NCI-H82 (cell line): Measurements from ENCODE around the gene PKDREJ.
A peak's percentile ranks its signal among the peaks of the same experiment; 100 is the strongest.

Experiments used
- DNase-seq: peaks from one replicate; lab custom pipeline; 2025; lab: John Stamatoyannopoulos, UW

Gene PKDREJ

DNA sequence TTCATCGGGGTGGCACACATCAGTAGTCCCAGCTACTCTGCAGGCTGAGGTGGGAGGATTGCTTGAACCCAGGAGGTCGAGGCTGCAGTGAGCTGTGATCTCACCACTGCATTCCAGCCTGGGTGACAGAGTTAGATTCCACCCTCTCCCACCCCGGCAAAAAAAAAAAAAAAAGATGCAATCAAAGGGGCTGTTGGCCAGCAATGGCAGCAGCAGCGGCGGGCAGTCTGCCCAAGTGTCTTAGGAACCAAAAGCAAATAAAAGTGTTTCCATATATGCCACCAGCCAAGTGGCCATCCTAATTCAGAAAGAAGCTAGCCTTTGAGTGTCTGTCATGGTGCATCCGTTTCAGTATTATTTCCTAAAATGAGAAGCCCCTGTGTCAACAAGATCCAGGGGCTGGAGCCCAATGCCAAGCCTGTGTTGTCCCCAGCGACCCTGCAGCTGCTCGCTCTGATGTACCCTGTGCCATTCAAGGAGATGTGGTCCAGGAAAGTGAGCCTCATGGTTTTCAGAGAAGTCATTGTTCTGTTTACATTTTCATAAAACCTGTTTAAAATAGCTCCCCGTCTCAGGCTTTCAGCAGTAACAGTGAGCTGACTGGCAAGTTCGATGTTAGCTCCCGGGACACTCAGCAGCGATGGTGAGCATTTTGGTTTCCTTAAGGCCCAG, 25.6 kb downstream of the PKDREJ start:
- DNase-seq: no peak

DNA sequence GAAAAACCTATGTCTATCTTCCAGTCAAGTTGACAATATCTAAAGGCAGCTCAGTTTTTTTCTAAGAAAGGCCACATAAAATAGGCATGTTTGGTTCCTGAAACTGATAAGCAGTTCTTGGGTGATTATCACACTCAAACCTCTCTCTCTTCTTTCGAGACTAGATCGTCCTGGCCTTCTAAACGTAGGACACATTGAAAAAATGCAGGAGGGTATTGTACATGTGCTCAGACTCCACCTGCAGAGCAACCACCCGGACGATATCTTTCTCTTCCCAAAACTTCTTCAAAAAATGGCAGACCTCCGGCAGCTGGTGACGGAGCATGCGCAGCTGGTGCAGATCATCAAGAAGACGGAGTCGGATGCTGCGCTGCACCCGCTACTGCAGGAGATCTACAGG, 28.2 kb downstream of the PKDREJ start:
- no peak for DNase-seq

DNA sequence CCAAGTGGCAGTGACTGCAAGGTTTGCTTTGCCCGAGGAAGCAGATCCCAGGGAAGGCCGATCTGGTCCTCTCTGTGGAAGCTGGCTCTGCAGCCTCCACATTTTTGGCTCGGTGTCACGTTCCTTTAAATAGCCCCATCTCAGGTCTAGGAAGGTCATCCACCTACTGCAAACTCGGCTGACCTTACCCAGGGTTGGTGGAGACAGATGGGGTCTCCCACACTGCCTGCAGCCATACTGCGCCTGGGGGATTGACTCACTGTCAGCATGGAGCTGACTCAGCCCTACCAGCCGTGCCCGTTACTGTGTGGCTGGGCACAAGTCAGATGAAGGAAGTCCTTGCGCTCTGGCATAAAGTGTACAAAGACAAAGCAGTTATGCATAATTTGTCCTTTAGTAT, 29.9 kb downstream of the PKDREJ start:
- peak; percentile 20 for DNase-seq

DNA sequence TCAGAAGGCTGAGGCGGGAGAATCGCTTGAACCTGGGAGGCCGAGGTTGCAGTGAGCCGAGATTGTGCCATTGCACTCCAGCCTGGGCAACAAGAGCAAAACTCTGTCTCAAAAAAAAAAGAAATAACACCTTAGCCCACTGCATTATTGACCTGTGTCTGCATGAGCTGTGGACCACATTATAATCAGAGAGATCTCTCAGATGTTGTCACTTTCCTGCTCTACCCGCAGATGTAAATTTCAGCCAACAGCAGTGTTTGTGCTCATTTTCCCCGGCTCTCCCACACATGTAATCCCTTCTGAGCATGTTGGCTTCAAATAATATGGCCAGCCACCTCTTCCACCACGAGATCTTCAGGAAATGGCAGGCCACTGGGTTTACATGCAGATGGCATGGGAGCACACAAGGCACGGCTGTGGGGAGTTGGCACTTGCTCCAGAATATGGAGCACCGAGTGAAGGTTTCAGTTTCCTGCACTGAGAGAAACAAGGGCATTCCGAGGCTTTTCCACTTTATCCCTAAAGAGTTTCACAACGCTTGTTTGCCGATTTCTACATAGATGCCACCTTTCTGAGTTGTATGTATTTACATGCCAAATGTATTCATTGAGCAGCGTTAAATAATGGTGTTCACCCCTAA, 32.8 kb downstream of the PKDREJ start:
- DNase-seq: no peak

DNA sequence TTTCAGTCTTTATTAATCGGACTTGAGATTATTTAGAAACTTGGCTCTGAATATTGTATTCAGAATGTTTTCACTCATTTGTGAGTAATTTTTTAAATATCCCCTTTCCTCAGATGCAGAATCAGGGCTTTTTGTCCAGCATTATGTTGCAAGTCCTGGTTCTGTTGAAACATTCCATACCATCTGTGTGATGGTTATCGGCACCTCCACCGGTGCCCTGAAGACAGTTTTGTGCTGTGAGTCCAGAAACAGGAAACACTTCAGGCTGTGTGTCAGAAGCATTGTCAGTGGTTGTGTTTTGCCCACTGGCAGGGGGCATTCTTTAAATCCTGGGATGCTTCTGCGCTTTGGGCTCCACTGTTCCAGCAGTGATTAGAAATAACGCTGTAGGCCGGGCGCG, 33.4 kb downstream of the PKDREJ start:
- DNase-seq: no peak

DNA sequence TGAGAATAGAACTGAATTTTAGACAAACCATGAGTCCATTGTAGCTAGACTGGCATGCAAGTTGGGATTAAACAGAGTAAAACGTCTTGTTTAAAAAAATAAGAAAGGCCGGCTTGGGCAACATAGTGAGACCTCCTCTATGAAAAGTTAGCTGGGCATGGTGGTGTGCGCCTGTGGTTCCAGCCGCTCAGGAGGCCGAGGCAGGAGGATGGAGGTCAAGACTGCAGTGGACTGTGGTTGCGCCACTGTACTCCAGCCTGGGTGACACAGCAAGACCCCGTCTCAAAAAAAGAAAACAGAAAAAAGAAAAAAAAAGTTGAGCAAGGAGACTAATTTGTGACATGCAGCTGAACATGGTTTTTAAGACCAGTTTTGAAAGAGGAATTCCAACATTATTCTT, 36.6 kb downstream of the PKDREJ start:
- no peak for DNase-seq

DNA sequence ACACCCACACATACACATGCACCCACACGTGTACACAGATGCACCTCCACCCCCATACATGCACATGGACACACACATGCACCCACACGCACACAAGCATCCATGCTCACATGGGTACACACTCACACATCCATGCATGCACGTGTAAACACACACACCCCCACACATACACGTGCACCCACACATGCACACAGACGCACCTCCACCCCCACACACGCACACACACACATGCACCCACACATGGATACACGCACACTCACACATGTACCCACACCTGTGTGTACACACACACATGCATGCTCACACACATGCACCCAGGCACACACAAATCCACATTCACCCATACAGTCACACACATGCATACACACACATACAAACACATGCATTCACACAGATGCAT, 37.5 kb downstream of the PKDREJ start:
- DNase-seq: no peak

DNA sequence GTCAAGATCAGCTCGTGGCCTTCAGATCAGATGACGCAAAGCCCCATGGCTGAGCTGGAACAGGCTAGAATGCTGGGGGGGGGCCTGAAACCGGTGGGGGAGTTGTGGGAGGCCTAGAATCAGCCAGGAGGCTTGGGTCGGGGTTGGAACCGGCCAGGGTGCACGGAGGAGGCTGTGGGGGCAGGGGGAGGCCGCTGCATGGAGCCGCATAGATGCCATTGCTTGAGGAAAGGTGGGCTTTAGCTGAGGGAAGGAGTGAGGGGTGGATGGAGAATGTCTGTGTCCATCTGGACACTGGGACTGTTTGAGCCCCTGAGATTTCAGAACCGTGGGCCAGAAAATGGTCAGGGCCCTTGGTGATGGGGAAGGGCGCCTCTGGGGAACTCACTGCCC, 38.2 kb downstream of the PKDREJ start:
- no peak for DNase-seq

DNA sequence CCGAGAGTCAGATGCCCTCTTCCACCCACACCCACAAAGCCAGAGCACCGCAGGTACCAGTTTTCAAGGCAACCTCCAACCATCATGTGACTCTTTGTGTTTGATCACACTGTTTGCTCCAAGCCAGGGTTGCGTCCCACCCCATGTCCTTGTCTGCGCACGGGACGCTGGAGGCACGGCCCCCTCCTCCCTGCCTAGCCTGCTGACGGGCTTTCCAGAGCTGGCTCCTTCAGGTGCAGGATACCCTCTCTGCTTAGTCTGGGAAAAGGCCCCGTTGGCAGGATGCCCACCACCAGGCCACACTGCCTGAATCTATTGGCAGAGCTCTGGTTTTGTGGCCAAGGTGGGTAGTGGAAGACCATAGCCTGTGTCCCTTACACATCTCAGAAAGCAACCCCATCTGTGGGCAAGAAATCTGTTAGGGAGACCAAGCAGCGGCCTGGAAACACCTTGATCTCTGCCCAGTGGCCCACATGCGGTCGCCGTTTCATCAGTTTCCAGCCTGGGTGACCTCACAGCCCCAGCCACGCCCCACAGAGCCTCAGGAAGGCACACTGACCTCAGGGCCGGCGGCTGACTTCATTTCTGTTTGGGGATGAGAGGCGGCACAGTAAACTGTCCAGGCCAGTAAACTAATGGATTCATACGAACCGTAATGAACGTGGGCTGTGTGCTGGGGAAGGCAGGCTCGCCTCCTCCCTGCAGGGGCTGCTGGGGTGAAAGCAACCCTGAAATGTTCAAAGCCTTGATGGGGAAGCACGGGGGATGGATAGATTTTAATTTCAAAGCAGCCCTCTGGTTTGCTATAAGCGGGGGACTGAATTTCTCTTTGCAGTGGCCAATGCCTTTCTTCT, 38.9 kb downstream of the PKDREJ start:
- DNase-seq: no peak

DNA sequence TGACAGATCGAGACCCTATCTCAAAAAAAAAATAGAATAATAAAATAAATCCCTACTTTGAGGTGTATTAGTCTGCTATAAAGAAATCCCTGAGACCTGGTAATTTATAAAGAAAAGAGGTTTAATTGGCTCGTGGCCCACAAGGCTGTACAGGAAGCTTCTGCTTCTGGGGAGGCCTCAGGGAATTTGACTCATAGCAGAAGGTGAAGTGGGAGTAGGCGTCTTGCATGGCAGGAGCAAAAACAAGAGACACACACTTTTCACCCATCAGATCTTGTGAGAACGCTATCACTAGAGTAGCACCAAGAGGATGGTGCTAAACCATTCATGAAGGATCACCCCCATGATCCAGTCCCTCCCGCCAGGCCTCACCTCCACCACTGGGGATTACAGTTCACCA, 42.2 kb downstream of the PKDREJ start:
- DNase-seq: no peak

DNA sequence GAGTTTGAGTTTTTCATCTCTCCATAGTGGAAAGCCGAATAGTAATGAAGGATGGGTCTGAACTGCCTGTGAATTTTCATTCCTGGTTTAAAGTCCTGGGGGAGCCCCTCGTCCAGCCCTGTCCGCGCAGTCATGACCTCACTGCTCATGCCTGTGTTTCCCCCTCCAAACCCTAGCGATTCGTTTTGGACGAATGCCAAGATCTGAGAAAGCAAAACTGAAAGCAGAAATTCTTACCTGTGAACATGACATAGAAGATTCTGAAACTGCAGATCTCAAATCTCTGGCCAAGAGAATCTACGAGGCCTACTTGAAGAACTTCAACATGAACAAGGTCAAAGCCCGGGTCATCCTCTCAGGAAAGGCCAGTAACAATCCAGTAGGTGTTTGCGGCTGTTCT, 43.5 kb downstream of the PKDREJ start:
- DNase-seq: no peak

DNA sequence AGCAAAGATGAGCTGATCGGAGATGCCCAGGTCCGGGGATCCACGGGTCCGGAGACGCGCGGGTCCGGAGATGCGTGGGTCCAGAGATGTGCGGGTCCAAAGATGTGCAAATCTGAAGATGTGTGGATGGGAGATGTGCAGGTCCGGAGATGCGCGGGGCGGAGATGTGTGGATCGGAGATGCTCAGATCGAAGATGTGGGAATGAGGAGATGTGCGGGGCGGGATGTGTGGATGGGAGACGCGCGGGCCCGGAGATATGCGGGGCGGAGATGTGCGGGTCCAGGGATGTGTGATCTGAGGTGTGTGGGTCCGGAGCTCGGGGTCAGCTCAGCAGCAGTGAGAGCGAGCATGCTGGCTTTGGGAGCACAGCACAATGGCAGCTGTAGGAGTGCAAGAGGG, 48.5 kb downstream of the PKDREJ start:
- no peak for DNase-seq

DNA sequence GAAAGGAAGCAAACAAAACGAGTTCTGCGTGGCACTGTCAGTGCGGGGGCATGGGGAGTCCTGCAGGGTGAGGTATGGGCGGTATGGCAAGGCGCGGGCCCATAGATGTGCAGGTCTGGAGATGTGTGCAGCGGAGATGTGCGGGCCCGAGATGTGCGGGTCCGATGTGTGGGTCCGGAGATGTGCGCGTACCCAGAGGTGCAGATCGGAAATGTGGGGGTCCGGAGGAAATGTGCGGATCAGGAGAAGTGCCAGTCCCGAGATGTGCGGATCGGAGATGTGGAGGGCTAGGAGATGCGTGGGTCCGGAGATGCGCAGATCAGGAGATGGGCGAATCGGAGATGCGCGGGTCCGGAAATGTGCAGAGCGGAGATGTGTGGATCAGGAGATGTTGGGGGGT, 49.0 kb downstream of the PKDREJ start:
- DNase-seq: no peak

DNA sequence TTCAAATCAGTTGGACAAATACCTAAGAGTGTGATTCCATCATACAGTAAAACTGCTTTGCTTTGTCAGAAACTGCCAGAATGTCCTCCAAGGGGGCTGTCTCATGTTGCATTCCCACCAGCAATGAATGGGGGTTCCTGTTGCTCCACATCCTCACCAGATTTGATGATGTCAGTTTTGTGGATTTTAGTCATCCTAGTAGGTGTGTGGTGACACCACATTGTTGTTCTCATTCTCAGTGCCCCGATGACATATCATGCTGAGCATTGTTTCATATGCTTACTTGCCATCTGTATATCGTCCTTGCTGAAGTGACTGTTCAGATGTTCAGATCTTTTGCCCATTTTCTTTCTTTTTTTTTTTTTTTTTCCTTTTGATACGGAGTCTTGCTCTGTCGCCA, 50.1 kb downstream of the PKDREJ start:
- no peak for DNase-seq

DNA sequence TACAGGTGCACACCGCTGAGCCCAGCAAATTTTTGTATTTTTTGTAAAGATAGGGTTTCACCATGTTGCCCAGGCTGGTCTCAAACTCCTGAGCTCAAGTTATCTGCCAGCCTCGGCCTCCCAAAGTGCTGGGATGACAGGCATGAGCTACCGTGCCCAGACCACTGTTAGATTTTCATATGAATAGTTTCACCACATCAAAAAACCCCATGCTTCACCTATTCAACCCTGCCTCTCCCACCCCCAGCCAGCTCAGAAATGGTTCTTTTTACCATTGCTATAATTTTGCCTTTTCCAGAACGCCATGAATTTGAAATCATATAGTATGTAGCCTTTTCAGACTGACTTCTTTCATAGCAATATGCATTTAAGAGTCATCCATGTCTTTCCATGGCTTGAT, 50.9 kb downstream of the PKDREJ start:
- DNase-seq: no peak

DNA sequence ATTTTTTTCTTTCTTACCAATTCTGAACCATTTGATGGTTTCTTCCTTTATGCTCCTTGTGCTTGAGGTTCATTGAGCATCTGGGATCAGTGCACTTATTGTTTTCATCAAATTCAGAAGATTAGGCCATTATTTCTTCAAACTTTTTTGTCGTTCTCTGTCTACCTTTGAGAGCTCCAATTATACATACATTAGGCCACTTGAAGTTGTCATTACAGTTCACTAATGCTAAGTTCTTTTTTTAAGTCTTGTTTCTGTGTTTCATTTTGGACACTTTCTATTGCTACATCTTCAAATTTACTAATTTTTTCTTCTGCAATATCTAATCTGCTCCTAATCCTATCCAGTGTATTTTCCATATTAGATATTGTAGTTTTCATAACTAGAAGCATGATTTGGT, 53.9 kb downstream of the PKDREJ start:
- DNase-seq: no peak
